GM21390 (cell line): ENCODE results near the gene ADTRP.

Experiments
- ATAC-seq: cut with Tn5 transposase; IDR thresholded peaks from one replicate; pipeline ENCODE4 v1.9.1; 2021; ENCODE audit not compliant: unreplicated experiment

ADTRP gene

GRCh38 chr6:11668455-11668854 is 110.1 kb downstream of the ADTRP start:
- no peak for ATAC-seq

DNA sequence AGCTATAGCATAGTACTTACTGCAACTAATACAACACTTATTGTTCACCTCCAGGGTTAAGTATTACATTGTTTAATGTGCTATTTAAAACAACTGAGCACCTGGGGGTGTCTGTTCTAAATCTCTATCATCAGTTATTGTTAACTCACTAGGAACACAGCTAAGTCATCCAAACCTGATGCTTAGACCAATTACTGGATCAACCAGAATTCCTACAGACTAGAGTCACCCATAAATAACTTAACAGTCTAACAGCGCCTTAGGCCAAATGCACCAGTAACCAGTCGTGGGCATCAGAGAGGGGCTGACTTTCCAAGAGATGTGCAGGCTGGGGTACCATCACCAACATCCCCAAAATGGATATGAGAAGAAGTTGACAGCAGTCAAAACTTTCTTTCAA is 110.7 kb downstream of the ADTRP start:
- no peak for ATAC-seq

GRCh38 chr6:11665604-11666326 is 112.8 kb downstream of the ADTRP start:
- ATAC-seq: no peak
